ENCODE results near the gene MORN5. TPM values are rescaled to one million over a fixed set of nuclear protein-coding genes. Genes with fewer than 3 reads are reported as not detected.

MORN5 gene
- total RNA-seq, 1 donor from 2014 or later: not detected

GRCh38 chr9:122179690-122180074, 20.0 kb downstream of the MORN5 start:
- Mint-ChIP-seq H3K27me3 (peaks cover 14% of the 10 kb centered on the region), H3K36me3 (ENCODE audit: low read depth) (no peaks in the 10 kb centered on the region)

GRCh38 chr9:122180633-122181032, 20.9 kb downstream of the MORN5 start:
- ChIA-PET CTCF (no interaction called here), POLR2A (no interaction called here)
- DNase-seq: no peak
- Mint-ChIP-seq H3K27me3 (peaks cover 7% of the 10 kb centered on the region), H3K9me3 (no peaks in the 10 kb centered on the region), H3K36me3 (ENCODE audit: low read depth) (no peaks in the 10 kb centered on the region), H3K4me3 (no peak overlapping the region), H3K4me1 (no peaks in the 10 kb centered on the region), H3K27ac (no peak overlapping the region)
- no peak for TF ChIP-seq CTCF (IDR thresholded peaks at IDR 0.05)
- no peak for ATAC-seq (ENCODE audit: low read depth)
- intact Hi-C loops (cut with micrococcal nuclease): no loop called here

More at GRCh38 chr9:122179690-122180074, 20.0 kb downstream of the MORN5 start:
- CTCF ChIA-PET: no interaction called here
- TF ChIP-seq CTCF (IDR thresholded peaks at IDR 0.05): no peak
- POLR2A ChIA-PET: no interaction called here
- Mint-ChIP-seq H3K4me3 (no peak overlapping the region), H3K27ac (no peak overlapping the region), H3K4me1 (no peaks in the 10 kb centered on the region), H3K9me3 (no peaks in the 10 kb centered on the region)
- intact Hi-C loops (cut with micrococcal nuclease): no loop called here
- no peak for DNase-seq
- no peak for ATAC-seq (ENCODE audit: low read depth)

GRCh38 chr9:122183501-122183900, 23.8 kb downstream of the MORN5 start:
- Mint-ChIP-seq H3K36me3 (ENCODE audit: low read depth) (no peaks in the 10 kb centered on the region), H3K4me1 (no peaks in the 10 kb centered on the region), H3K9me3 (no peaks in the 10 kb centered on the region), H3K27ac (no peak overlapping the region), H3K4me3 (no peak overlapping the region), H3K27me3 (peaks cover 7% of the 10 kb centered on the region)
- intact Hi-C loops (cut with micrococcal nuclease): no loop called here
- POLR2A ChIA-PET: no interaction called here
- DNase-seq (no peak), ATAC-seq (ENCODE audit: low read depth) (no peak)
- CTCF ChIA-PET: no interaction called here
- TF ChIP-seq CTCF (IDR thresholded peaks at IDR 0.05): no peak

- peaks cover 7% of the 10 kb centered on the region for H3K27me3 Mint-ChIP-seq
- ATAC-seq (ENCODE audit: low read depth) (no peak), DNase-seq (no peak)
- intact Hi-C loops (cut with micrococcal nuclease): no loop called here
- no peaks in the 10 kb centered on the region for H3K4me1 Mint-ChIP-seq
- POLR2A ChIA-PET: no interaction called here
- H3K9me3 Mint-ChIP-seq: no peaks in the 10 kb centered on the region
- no peak for TF ChIP-seq CTCF (IDR thresholded peaks at IDR 0.05)
- no peak overlapping the region for H3K4me3 Mint-ChIP-seq
- H3K36me3 Mint-ChIP-seq (ENCODE audit: low read depth): no peaks in the 10 kb centered on the region
- CTCF ChIA-PET: no interaction called here
- H3K27ac Mint-ChIP-seq: no peak overlapping the region
Measured at GRCh38 chr9:122184551-122184950, 24.8 kb downstream of the MORN5 start.

- Mint-ChIP-seq H3K4me1 (no peaks in the 10 kb centered on the region), H3K27me3 (peaks cover 4% of the 10 kb centered on the region), H3K9me3 (no peaks in the 10 kb centered on the region), H3K4me3 (no peak overlapping the region), H3K27ac (no peak overlapping the region), H3K36me3 (ENCODE audit: low read depth) (no peaks in the 10 kb centered on the region)
- ChIA-PET POLR2A (no interaction called here), CTCF (no interaction called here)
- intact Hi-C loops (cut with micrococcal nuclease): no loop called here
- DNase-seq (no peak), ATAC-seq (ENCODE audit: low read depth) (no peak)
- no peak for TF ChIP-seq CTCF (IDR thresholded peaks at IDR 0.05)
Measured at GRCh38 chr9:122186301-122186700, 26.6 kb downstream of the MORN5 start.

Data from activated B cell treated with CpG ODN at 0.5 μM for 24 hours (primary cell).